Measurements from ENCODE around the gene EPS8. TPM values are rescaled to one million over a fixed set of nuclear protein-coding genes. Genes with fewer than 3 reads are reported as not detected.

EPS8 gene
- total RNA-seq, 1 experiment from 2014 or later, result 7.5 TPM

DNA sequence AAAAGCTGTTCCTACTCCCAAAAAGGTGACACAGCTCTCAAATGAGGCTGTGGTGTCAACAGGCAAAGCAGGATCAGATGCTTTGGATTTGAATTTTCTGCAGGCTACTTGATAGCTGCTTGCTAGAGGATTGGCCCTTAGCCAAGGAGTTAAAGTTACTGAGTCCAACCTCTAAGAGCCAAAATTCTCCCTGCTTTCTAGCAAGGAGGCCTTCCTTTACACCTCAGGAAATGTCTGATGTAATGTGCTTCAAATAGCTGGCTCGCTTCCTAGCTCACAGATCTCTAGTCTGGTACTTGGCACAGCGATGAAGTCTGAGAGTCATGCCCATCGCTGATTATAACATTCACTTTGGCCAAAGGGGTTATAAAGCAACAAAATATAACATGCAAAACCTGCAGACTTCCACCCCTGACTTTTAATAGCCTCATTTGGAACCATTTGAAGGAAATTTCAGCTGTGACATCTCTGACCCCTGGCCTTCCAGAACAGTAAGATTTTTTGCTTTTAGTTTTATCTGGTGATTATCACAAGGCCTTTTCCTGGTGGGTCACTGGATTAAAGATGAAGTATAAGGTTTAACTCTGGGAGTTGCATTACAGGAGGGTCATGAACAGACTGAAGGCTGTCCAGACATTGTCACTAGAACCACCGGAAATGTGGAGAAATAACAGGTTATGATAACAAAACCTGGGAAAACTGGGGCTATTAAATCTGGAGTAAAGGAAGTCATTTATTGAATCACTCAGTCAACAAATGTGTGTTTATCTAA, 189.7 kb downstream of the EPS8 start (continued):
- TF ChIP-seq ARID4B (CRISPR knock-in tag; IDR thresholded peaks at IDR 0.05; ENCODE audit: borderline replicate concordance), result no peak

GRCh38 chr12:15597125-15597830, 191.9 kb downstream of the EPS8 start:
- H3K36me3 Mint-ChIP-seq, result no peaks in the 10 kb centered on the region
- DNase-seq (ENCODE audit: low spot score), result no peak
- POLR2A ChIA-PET, result no interaction called here
- CTCF ChIA-PET, result no interaction called here
- TF ChIP-seq FOXP1 (CRISPR knock-in tag; IDR thresholded peaks at IDR 0.05; ENCODE audit: borderline replicate concordance) (no peak), CBFB (CRISPR knock-in tag; IDR thresholded peaks at IDR 0.05; ENCODE audit: low read depth) (no peak), ZNF121 (CRISPR knock-in tag; IDR thresholded peaks at IDR 0.05) (no peak), AFF4 (CRISPR knock-in tag; IDR thresholded peaks at IDR 0.05; ENCODE audit: borderline replicate concordance) (no peak), MYBL2 (CRISPR knock-in tag; IDR thresholded peaks at IDR 0.05) (no peak), TCF7 (CRISPR knock-in tag; IDR thresholded peaks at IDR 0.05; ENCODE audit: low read depth) (no peak), ETV6 (CRISPR knock-in tag; IDR thresholded peaks at IDR 0.05) (no peak), NFYB (CRISPR knock-in tag; conservative IDR thresholded peaks at IDR 0.05; ENCODE audit: low read depth) (no peak), ZNF317 (CRISPR knock-in tag; IDR thresholded peaks at IDR 0.05; ENCODE audit: borderline replicate concordance, low read depth) (no peak), RELA (CRISPR knock-in tag; IDR thresholded peaks at IDR 0.05; ENCODE audit: borderline replicate concordance) (no peak)
- H3K9me3 Mint-ChIP-seq, result no peaks in the 10 kb centered on the region
- ATAC-seq, result no peak
- H3K4me3 Mint-ChIP-seq, result no peak overlapping the region
- H3K27me3 Mint-ChIP-seq (ENCODE audit: low read depth), result no peaks in the 10 kb centered on the region
- no peak overlapping the region for H3K27ac Mint-ChIP-seq
- H3K4me1 Mint-ChIP-seq, result peaks cover 5% of the 10 kb centered on the region

DNA sequence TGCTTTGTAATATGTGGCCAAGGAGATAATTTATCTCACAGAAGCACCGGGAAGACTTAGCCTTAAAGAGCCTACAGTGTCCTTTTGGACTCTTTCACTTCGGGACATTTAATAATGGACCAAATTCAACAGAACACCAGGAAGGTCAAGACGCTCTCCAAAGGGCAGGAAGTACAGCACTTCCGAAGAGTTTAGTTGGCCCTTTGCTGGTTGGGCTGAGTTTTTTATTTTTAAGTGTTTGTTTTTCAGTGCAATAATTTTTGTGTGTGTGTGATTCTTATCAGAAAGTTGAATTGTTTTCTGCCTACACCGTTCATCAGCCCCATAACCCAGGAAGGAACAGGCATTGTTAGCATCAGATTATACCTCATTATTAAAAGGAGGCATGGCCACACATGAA, 193.0 kb downstream of the EPS8 start:
- H3K27me3 Mint-ChIP-seq (ENCODE audit: low read depth), result no peaks in the 10 kb centered on the region
- ChIA-PET CTCF (no interaction called here), POLR2A (no interaction called here)
- H3K4me3 Mint-ChIP-seq, result no peak overlapping the region
- no peaks in the 10 kb centered on the region for H3K9me3 Mint-ChIP-seq
- peaks cover 9% of the 10 kb centered on the region for H3K4me1 Mint-ChIP-seq
- TF ChIP-seq TEAD1 (CRISPR knock-in tag; IDR thresholded peaks at IDR 0.05), result no peak
- ATAC-seq, result no peak
- H3K27ac Mint-ChIP-seq, result no peak overlapping the region
- DNase-seq (ENCODE audit: low spot score), result no peak
- no peaks in the 10 kb centered on the region for H3K36me3 Mint-ChIP-seq
